ENCODE data around the gene ATAD5.
A peak's percentile ranks its signal among the peaks of the same experiment; 100 is the strongest.
"Not testable (repeated sequence)": the region's sequence is repeated elsewhere in the genome, so short reads cannot be mapped to it uniquely, and the experiment has no call there.

Gene ATAD5

GRCh38 chr17:30824356-30825145, 7.2 kb upstream of the ATAD5 start, which contains the start of gene CRLF3:
CRLF3 (minus strand) TSS chr17:30824692; CDS start chr17:30824651, 41 bp downstream.
- DNase-seq, result peak; percentile 98

DNA sequence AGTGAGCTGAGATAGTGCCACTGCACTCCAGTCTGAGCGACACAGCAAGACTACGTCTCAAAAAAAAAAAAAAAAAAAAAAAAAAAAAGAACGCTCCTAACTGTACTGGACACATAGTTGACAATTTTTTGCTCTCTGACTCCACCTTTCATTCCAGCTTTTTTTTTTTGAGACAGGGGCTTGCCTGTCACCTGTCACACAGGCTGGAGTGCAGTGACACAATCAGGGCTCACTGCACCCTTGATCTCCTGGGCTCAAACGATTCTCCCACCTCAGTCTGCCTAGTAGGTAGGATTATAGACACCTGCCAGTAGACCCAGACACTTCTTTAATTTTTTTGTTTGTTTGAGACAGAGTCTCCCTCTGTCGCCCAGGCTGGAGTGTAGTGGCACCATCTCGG, 4.7 kb upstream of the ATAD5 start:
- no peak for DNase-seq

GRCh38 chr17:30829022-30829421, 2.7 kb upstream of the ATAD5 start:
- no peak for DNase-seq

GRCh38 chr17:30831257-30831656, 509 bp upstream of the ATAD5 start:
- peak; percentile 66 for DNase-seq

DNA sequence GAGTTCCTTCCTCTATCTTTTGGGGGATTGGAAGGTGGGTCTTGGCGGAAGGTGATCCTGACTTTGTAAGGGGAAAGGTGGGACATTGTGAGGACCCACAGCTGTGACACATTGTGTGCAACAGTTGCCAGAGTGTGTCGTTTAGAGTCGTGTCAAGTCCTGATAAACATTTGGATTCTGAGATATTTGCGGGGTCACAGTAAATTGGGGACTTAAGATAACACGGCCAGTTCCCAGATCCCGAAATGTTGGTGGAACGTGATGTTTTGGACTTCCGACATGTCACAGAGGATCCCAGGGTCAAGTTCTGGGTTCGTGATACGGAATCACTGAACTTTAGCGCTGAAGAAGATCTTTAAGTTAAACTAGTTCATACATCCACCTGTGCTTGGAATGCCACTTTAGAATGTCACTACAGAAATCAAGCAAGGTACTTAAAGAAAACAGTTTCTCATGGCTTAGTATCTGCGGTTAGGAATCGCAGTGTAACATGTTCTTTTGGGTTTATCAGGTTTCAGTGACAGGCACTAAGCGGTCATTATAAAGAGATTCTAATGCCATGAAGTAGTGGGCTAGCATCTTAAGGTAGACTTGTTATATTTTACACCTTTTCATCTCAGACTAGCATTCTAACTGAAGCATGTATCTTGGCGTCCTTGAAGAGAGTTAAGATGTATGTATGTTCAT, 815 bp downstream of the ATAD5 start:
- DNase-seq, result no peak

DNA sequence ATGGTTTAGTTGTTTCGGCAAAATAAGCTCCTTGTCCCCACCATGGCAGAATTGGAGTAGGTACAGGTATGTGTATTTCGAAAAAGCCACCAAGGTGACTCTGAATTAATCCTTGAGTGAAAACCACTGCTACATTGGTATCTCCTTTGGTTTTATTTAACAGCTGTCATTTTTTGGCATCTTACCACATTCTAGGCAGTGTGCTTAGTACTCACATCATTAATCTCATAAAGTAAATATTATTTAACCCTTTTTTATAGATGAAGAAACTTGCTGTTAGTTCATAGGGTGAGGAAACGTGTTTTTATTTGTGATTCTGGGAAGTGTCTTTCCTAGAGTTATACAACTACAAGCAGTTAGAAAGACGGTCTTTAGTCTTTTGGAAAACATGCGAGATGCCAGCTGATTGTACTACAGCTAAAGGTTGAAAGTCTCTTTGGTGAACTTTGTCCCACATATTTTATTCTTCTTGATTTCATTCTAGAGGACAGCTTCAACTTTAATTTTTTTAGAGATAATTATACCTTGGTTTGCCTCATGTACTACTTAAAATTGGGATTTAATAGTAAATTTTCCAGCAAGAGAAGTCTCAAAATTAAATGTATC, 6.5 kb downstream of the ATAD5 start:
- DNase-seq, result no peak

GRCh38 chr17:30840771-30841170, 9.0 kb downstream of the ATAD5 start:
- no peak for DNase-seq

DNA sequence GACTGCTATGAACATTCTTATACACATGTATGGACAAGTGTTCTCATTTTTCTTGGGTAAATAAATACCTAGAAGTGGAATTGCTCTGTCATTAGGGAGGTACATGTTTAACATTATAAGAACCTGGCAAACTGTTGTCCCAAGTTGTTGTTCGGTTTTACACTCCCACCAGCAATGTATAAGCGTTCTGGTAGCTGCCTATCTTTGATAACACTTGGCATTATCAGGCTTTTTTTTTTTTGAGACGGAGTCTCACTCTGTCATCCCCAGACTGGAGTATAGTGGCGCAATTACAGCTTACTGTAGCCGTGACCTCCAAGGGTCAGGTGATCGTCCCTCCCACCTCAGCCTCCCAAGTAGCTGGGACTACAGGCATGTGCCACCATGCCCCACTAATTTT, 16.3 kb downstream of the ATAD5 start:
- no peak for DNase-seq

DNA sequence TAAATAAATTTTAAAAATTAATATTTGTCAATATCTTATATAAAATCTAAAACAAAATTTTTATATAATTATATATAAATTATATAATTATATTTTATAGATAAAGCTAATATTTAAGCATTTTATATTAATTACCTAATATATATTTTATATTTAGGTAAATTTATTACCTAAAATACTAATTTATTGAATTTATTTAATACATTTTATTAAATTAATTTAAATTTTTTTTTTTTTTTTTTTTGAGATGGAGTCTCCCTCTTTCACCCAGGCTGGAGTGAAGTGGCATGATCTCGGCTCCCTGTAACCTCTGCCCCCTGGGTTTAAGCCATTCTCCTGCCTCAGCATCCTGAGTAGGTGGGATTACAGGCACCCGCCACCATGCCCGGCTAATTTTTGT, 22.4 kb downstream of the ATAD5 start:
- no peak for DNase-seq

GRCh38 chr17:30858556-30859250, 26.9 kb downstream of the ATAD5 start:
- peak; percentile 85 for DNase-seq

DNA sequence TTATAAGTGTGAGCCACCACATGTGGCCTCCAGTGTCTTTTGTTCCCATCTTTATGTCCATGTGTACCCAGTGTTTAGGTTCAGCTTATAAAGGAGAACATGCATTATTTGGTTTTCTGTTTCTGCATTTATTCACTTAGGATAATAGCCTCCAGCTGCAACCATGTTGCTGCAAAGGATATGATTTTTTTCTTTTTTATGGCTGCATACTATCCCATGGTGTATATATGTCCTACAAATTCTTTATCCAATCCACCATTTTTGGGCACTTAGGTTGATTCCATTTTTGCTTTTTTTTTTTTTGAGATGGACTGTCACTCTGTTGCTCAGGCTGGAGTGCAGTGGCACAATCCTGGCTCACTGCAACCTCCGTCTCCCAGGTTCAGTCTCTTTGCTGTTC, 32.9 kb downstream of the ATAD5 start:
- no peak for DNase-seq

GRCh38 chr17:30869005-30869404, 37.2 kb downstream of the ATAD5 start:
- no peak for DNase-seq

GRCh38 chr17:30886187-30886586, 54.4 kb downstream of the ATAD5 start:
- no peak for DNase-seq

DNA sequence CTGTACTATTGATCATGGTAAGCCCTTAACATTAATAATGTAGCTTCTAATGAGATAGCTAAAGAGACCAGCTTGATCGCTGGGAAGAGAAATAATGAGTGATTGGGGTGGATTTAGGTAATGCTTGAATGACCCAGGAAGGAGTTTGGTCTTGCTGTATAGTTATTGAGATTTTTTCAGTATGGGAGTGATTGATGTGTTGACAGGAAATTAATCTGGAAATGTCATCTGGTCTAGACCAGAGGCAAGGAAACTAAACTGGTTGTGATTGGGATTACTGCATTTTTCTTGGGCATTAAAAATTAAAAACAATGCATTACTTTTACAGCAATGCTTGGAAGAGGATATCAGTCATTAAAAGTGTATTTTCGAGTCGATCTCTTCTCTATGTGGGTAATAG, 62.5 kb downstream of the ATAD5 start:
- no peak for DNase-seq

DNA sequence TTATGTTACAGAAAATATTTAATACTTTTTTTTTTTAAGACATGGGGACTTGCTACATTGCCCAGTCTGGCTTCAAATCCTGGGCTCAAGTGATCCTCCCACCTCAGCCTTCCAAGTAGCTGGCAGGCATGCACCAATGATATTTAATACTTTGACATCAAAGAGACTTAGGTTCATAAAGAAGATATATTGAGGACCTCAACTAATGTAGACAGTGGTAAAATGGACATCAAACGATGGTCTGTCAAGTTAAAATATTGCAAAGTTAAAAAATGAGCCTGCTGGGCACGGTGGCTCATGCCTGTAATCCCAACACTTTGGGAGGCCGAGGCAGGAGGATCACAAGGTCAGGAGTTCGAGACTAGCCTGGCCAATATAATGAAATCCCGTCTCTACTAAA, 65.5 kb downstream of the ATAD5 start:
- DNase-seq, result no peak

DNA sequence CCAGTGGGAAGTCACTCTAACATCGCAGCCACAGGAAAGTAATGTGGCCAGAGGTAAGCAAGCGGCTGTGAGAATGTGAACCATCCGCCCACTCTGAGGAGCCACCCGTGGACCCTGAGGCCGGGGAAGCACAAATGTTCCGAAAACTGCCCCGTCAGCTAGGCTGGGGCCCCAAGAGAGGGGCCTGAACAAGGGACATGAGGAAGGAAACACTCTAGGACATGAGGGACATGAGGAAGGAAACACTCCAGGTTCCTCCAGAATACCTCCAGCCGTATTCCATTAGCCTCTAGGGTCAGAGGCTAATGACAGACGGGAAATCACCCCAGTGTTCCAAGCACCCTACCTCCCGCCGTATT, 74.0 kb downstream of the ATAD5 start:
- DNase-seq, result no peak

GRCh38 chr17:30906101-30906911, 74.5 kb downstream of the ATAD5 start, which contains the start of gene TEFM:
TEFM (minus strand) TSS chr17:30906238; CDS start chr17:30906198, 40 bp downstream.
- peak; percentile 99 for DNase-seq

GRCh38 chr17:30908717-30909420, 77.1 kb downstream of the ATAD5 start:
- no peak for DNase-seq

DNA sequence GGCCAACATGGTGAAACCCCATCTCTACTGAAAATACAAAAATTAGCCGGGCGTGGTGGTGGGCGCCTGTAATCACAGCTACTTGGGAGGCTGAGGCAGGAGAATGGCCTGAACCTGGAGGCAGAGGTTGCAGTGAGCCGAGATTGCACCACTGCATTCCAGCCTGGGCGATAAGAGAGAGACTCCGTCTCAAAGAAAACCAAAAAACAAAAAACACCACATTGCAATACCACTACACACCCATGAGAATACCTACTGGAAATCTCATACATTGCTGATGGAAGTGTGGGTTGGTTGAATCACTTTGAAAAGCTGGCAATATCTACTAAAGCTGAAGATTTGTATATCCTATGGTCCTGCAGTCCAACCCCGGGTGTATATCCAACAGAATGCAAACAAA, 78.4 kb downstream of the ATAD5 start:
- DNase-seq, result not testable (repeated sequence)

DNA sequence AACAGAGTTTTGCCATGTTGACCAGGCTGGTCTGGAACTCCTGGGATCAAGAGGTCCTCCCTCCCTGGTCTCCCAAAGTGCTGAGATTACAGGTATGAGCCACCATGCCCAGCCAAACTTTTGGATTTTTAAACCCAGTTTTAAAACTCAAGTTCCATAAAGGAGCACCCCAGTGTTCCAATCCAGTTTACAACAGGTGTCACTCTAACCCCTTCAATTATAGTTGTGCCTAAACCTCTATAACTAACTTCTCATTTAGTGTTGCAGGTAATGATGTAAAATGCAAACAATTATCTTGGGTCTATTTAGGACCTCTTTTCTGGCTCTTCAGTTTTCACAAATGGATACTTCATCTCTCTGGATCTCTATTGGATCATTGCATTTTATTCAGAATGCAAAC, 82.2 kb downstream of the ATAD5 start:
- no peak for DNase-seq

- no peak for DNase-seq
Observed at GRCh38 chr17:30915833-30916611, 84.3 kb downstream of the ATAD5 start.

All from islet precursor cell (in vitro differentiated cells).